HCT116 (cell line): Measurements from ENCODE around the gene ZNF148. TPM values are rescaled to one million over a fixed set of nuclear protein-coding genes. Genes with fewer than 3 reads are reported as not detected.

Experiments
- ATAC-seq: fragments of 200-7000 bp; cut with Tn5 transposase; 2 replicates; pipeline ENCODE4 v1.9.1; 2020; ENCODE audit warnings: mild to moderate bottlenecking, moderate library complexity
- BruUV-seq: library from RNA; stranded (reverse); fragments of 400-500 nt; replicated peaks from 2 replicates; lab custom pipeline; 2021; lab: Mats Ljungman, UMichigan
- CTCF ChIA-PET: fragments of 300-600 bp; sonication (Branson Sonifier 250); formaldehyde crosslinking; loops from one replicate; lab custom pipeline; 2021; ENCODE audit warnings: antibody characterized with exemption; lab: Charles Lee
- POLR2A ChIA-PET: fragments of 300-600, 350-600 bp; sonication (Branson Sonifier 250); formaldehyde crosslinking; loops from one replicate; lab custom pipeline; 2021; ENCODE audit warnings: antibody characterized with exemption; lab: Charles Lee
- RAD21 ChIA-PET, 2 experiments: fragments of 300-600 bp; sonication (Branson Sonifier 250); formaldehyde crosslinking; loops; one replicate each; lab custom pipeline; 2023; ENCODE audit warnings: low total read pairs in 2 of 2; ENCODE audit not compliant: uncharacterized antibody in 2 of 2, unreplicated experiment in 2 of 2, low non-redundant PET in 1 of 2; lab: Charles Lee
- DNase-seq: peaks from one replicate; pipeline ENCODE4 v3.0.0-alpha.2; 2010; ENCODE audit warnings: low read depth, low spot score
- H2AFZ ChIP-seq: fragments of 200-600 bp; shearing (Covaris generic), sonication (generic); 2 replicates; pipeline ENCODE4 v1.6.1; 2017; ENCODE audit warnings: low read depth, mixed run types, mixed read lengths, antibody characterized with exemption, low read length; ENCODE audit not compliant: poor library complexity, severe bottlenecking
- H3K27ac ChIP-seq: 2 replicates; pipeline ENCODE4 v1.5.1; 2012; ENCODE audit warnings: low read depth, low read length
- H3K27me3 ChIP-seq: fragments of 200-600 bp; sonication (generic); 2 replicates; pipeline ENCODE4 v1.6.1; 2016; ENCODE audit warnings: mixed run types, low read length, mixed read lengths; ENCODE audit not compliant: insufficient read depth
- H3K36me3 ChIP-seq, 2 experiments: fragments of 200-500 bp in 1 of 2; fragments of 200-600 bp in 1 of 2; sonication (Bioruptor generic) in 1 of 2; sonication (generic) in 1 of 2; 2 replicates each; pipeline versions ENCODE4 v1.5.1 to v1.6.1; 2014 to 2016; ENCODE audit warnings: low read length in 2 of 2, inconsistent platforms in 1 of 2, mixed read lengths in 1 of 2, mixed run types in 1 of 2; ENCODE audit not compliant: insufficient read depth in 2 of 2, control insufficient read depth in 1 of 2
- H3K4me1 ChIP-seq, 2 experiments: fragments of 200-600 bp in 1 of 2; sonication (generic) in 1 of 2; 2 replicates each; pipeline versions ENCODE4 v1.5.1 to v1.6.1; 2012 to 2017; ENCODE audit warnings: low read length in 2 of 2, inconsistent platforms in 1 of 2, mild to moderate bottlenecking in 1 of 2, mixed read lengths in 1 of 2, mixed run types in 1 of 2, moderate library complexity in 1 of 2; ENCODE audit not compliant: insufficient read depth in 2 of 2, control insufficient read depth in 1 of 2
- H3K4me2 ChIP-seq: fragments of 200-600 bp; sonication (generic); 2 replicates; pipeline ENCODE4 v1.6.1; 2017; ENCODE audit warnings: mixed run types, low read length, mixed read lengths
- H3K4me3 ChIP-seq, 2 experiments: fragments of 200-600 bp in 1 of 2; sonication (generic) in 1 of 2; replicated peaks in 1 of 2; 2 replicates each; pipeline ENCODE4 v1.5.1; 2011 to 2016; ENCODE audit warnings: low read length in 2 of 2, control low read depth in 1 of 2, low read depth in 1 of 2, mild to moderate bottlenecking in 1 of 2, mixed read lengths in 1 of 2, mixed run types in 1 of 2
- H3K79me2 ChIP-seq: fragments of 200-600 bp; sonication (generic); 2 replicates; pipeline ENCODE4 v1.6.1; 2017; ENCODE audit warnings: mild to moderate bottlenecking, mixed run types, low read length, moderate library complexity, mixed read lengths; ENCODE audit not compliant: insufficient read depth
- H3K9ac ChIP-seq: fragments of 200-600 bp; sonication (generic); 2 replicates; pipeline ENCODE4 v1.6.1; 2016; ENCODE audit warnings: low read length, mixed read lengths
- H3K9me2 ChIP-seq: fragments of 200-600 bp; sonication (generic), shearing (Covaris generic); 2 replicates; pipeline ENCODE4 v1.6.1; 2017; ENCODE audit warnings: mixed run types, mild to moderate bottlenecking, moderate library complexity; ENCODE audit not compliant: insufficient read depth
- H3K9me3 ChIP-seq, 2 experiments: fragments of 200-500 bp in 1 of 2; fragments of 200-600 bp in 1 of 2; sonication (Bioruptor generic) in 1 of 2; sonication (generic) in 1 of 2; 2 replicates each; pipeline ENCODE4 v1.6.1; 2014 to 2017; ENCODE audit warnings: low read length in 2 of 2, mixed read lengths in 2 of 2, inconsistent platforms in 1 of 2, low read depth in 1 of 2, mild to moderate bottlenecking in 1 of 2, mixed run types in 1 of 2, moderate library complexity in 1 of 2; ENCODE audit not compliant: control insufficient read depth in 1 of 2, insufficient read depth in 1 of 2
- H4K20me1 ChIP-seq: fragments of 200-600 bp; sonication (generic), shearing (Covaris generic); 2 replicates; pipeline ENCODE4 v1.6.1; 2017; ENCODE audit warnings: mixed run types, mild to moderate bottlenecking, moderate library complexity; ENCODE audit not compliant: insufficient read depth
- CBX3 ChIP-seq: IDR thresholded peaks from 2 replicates; pipeline ENCODE4 v1.6.1; 2012; ENCODE audit warnings: low read depth
- ELF1 ChIP-seq: IDR thresholded peaks from 2 replicates; pipeline ENCODE4 v1.6.1; 2012; ENCODE audit warnings: low read depth, borderline replicate concordance
- EZH2 ChIP-seq: fragments of 200-600 bp; sonication (generic); IDR thresholded peaks from 2 replicates; pipeline ENCODE4 v1.6.1; 2017; ENCODE audit warnings: antibody characterized with exemption, mixed run types
- FOSL1 ChIP-seq: IDR thresholded peaks from 2 replicates; pipeline ENCODE4 v1.6.1; 2012; ENCODE audit warnings: low read depth
- MAX ChIP-seq: IDR thresholded peaks from 2 replicates; pipeline ENCODE4 v1.6.1; 2012
- POLR2A ChIP-seq: IDR thresholded peaks from 2 replicates; pipeline ENCODE4 v1.7.0; 2011; ENCODE audit warnings: borderline replicate concordance; ENCODE audit not compliant: insufficient read depth, insufficient read length; ENCODE audit errors: extremely low read depth
- POLR2AphosphoS5 ChIP-seq: IDR thresholded peaks from 2 replicates; pipeline ENCODE4 v1.6.1; 2011; ENCODE audit warnings: mild to moderate bottlenecking, low read depth, low read length, moderate library complexity
- RAD21 ChIP-seq: IDR thresholded peaks from 2 replicates; pipeline ENCODE4 v1.6.1; 2012; ENCODE audit warnings: low read depth, mild to moderate bottlenecking
- REST ChIP-seq: IDR thresholded peaks from 2 replicates; pipeline ENCODE4 v1.6.1; 2012; ENCODE audit warnings: low read depth
- SP1 ChIP-seq: IDR thresholded peaks from 2 replicates; pipeline ENCODE4 v1.6.1; 2012; ENCODE audit warnings: low read depth
- SRF ChIP-seq: IDR thresholded peaks from 2 replicates; pipeline ENCODE4 v1.6.1; 2012; ENCODE audit warnings: low read depth
- TCF7L2 ChIP-seq: IDR thresholded peaks from 2 replicates; pipeline ENCODE4 v1.7.0; 2011; ENCODE audit warnings: borderline replicate concordance, inconsistent platforms; ENCODE audit not compliant: insufficient read depth, insufficient read length; ENCODE audit errors: extremely low read depth
- YY1 ChIP-seq: IDR thresholded peaks from 2 replicates; pipeline ENCODE4 v1.6.1; 2011; ENCODE audit warnings: low read length, low read depth, moderate library complexity, mild to moderate bottlenecking; ENCODE audit not compliant: insufficient replicate concordance; ENCODE audit errors: extremely low read depth
- ZFX ChIP-seq: fragments of 450-650 bp; IDR thresholded peaks from 2 replicates; pipeline ENCODE4 v1.6.1; 2017
- intact Hi-C: fragments of 100-400 bp; cut with micrococcal nuclease; formaldehyde crosslinking; loops from 2 replicates; pipeline ENCODE4 v1.10.0; 2022
- total RNA-seq: library from RNA; stranded (reverse); gene quantifications from one replicate; pipeline ENCODE4 v1.2.1, GENCODE V29; 2021; ENCODE audit not compliant: unreplicated experiment

The ZNF148 gene
- total RNA-seq, 1 experiment from 2014 or later, result 35.0 TPM

- Histone ChIP-seq H3K4me2 (no peak overlapping the region), H3K27ac (no peak overlapping the region), H3K79me2 (peaks cover 10% of the 10 kb centered on the region), H4K20me1 (no peaks in the 10 kb centered on the region), H3K36me3 (no peaks in the 10 kb centered on the region; a peak in 1 of 4 replicates), H3K4me1 (no peaks in the 10 kb centered on the region), H3K27me3 (no peaks in the 10 kb centered on the region), H2AFZ (no peak overlapping the region), H3K4me3 (no peak overlapping the region), H3K9me2 (no peaks in the 10 kb centered on the region), H3K9me3 (no peaks in the 10 kb centered on the region), H3K9ac (no peak overlapping the region)
- ATAC-seq (no peak), DNase-seq (no peak)
- intact Hi-C loops, result no loop called here
- CTCF ChIA-PET, result no interaction called here
- POLR2A ChIA-PET, result no interaction called here
- no TSS peak for BruUV-seq
- RAD21 ChIA-PET, result no interaction called here
- no peak for TF ChIP-seq YY1
- no peak for TF ChIP-seq POLR2AphosphoS5
- TF ChIP-seq ZFX, result no peak
- TF ChIP-seq CBX3, result no peak
- TF ChIP-seq RAD21, result no peak
- no peak for TF ChIP-seq SRF
- no peak for TF ChIP-seq EZH2
- no peak for TF ChIP-seq SP1
- TF ChIP-seq FOSL1, result no peak
- no peak for TF ChIP-seq REST
- TF ChIP-seq ELF1, result no peak
- no peak for TF ChIP-seq MAX
- TF ChIP-seq TCF7L2, result no peak
- TF ChIP-seq POLR2A, result no peak
Observed at GRCh38 chr3:125287248-125287647, 87.9 kb downstream of the ZNF148 start.
